Lower leg skin (tissue), 3 donors: ENCODE measurements around the gene FATE1.

ENCODE experiments used
- CTCF ChIP-seq, 3 donors: fragments of 450-650 bp; IDR thresholded peaks; one replicate each; pipeline ENCODE4 v1.5.1; 2016; ENCODE audit warnings: antibody characterized with exemption in 3 of 3, mild to moderate bottlenecking in 3 of 3, moderate library complexity in 2 of 3
- POLR2A ChIP-seq, 2 donors: fragments of 450-650 bp; IDR thresholded peaks; one replicate each; pipeline ENCODE4 v1.6.1; 2016 to 2017; ENCODE audit warnings: antibody characterized with exemption in 2 of 2, mild to moderate bottlenecking in 1 of 2, moderate library complexity in 1 of 2

GRCh38 chrX:151734446-151734845 lies 18.6 kb downstream of the FATE1 start, which contains the start of gene CNGA2:
- TF ChIP-seq CTCF (IDR thresholded peaks at IDR 0.05) (no peak), POLR2A (IDR thresholded peaks at IDR 0.05) (no peak)
